Measurements from ENCODE around the gene PPP1R9A.
"Not testable (repeated sequence)": the region's sequence is repeated elsewhere in the genome, so short reads cannot be mapped to it uniquely, and the experiment has no call there.

Gene PPP1R9A

GRCh38 chr7:94998266-94999068 is 91.1 kb downstream of the PPP1R9A start:
- Histone ChIP-seq H3K36me3 (ENCODE audit: control insufficient read depth, insufficient read depth, low read length) (no peaks in the 10 kb centered on the region), H3K4me3 (ENCODE audit: low read length) (no peak overlapping the region), H3K27me3 (ENCODE audit: control insufficient read depth, insufficient read depth, low read length) (no peaks in the 10 kb centered on the region), H3K9me3 (ENCODE audit: control insufficient read depth, low read length) (no peaks in the 10 kb centered on the region), H3K9ac (ENCODE audit: low read length) (no peak overlapping the region), H3K4me1 (ENCODE audit: control insufficient read depth, insufficient read depth, low read length) (peaks cover 20% of the 10 kb centered on the region)

GRCh38 chr7:94999069-94999351 is 91.6 kb downstream of the PPP1R9A start:
- H3K36me3 ChIP-seq (ENCODE audit: control insufficient read depth, insufficient read depth, low read length): no peaks in the 10 kb centered on the region
- H3K27me3 ChIP-seq (ENCODE audit: control insufficient read depth, insufficient read depth, low read length): no peaks in the 10 kb centered on the region
- H3K9me3 ChIP-seq (ENCODE audit: control insufficient read depth, low read length): no peaks in the 10 kb centered on the region
- no peak overlapping the region for H3K4me3 ChIP-seq (ENCODE audit: low read length)
- H3K4me1 ChIP-seq (ENCODE audit: control insufficient read depth, insufficient read depth, low read length): peaks cover 24% of the 10 kb centered on the region
- H3K9ac ChIP-seq (ENCODE audit: low read length): no peak overlapping the region

- not testable (repeated sequence) for H3K4me3 ChIP-seq (ENCODE audit: low read length); H3K27me3 ChIP-seq (ENCODE audit: control insufficient read depth, insufficient read depth, low read length); H3K9ac ChIP-seq (ENCODE audit: low read length); H3K36me3 ChIP-seq (ENCODE audit: control insufficient read depth, insufficient read depth, low read length); H3K9me3 ChIP-seq (ENCODE audit: control insufficient read depth, low read length)
- peaks cover 24% of the 10 kb centered on the region for H3K4me1 ChIP-seq (ENCODE audit: control insufficient read depth, insufficient read depth, low read length)
These were observed 92.2 kb downstream of the PPP1R9A start for GRCh38 chr7:94999601-95000000.

GRCh38 chr7:95001258-95001657 is 93.9 kb downstream of the PPP1R9A start:
- no peak overlapping the region for H3K9ac ChIP-seq (ENCODE audit: low read length)
- H3K4me3 ChIP-seq (ENCODE audit: low read length): no peak overlapping the region
- no peaks in the 10 kb centered on the region for H3K27me3 ChIP-seq (ENCODE audit: control insufficient read depth, insufficient read depth, low read length)
- peaks cover 24% of the 10 kb centered on the region for H3K4me1 ChIP-seq (ENCODE audit: control insufficient read depth, insufficient read depth, low read length)
- H3K36me3 ChIP-seq (ENCODE audit: control insufficient read depth, insufficient read depth, low read length): no peaks in the 10 kb centered on the region
- H3K9me3 ChIP-seq (ENCODE audit: control insufficient read depth, low read length): no peaks in the 10 kb centered on the region

- no peaks in the 10 kb centered on the region for H3K27me3 ChIP-seq (ENCODE audit: control insufficient read depth, insufficient read depth, low read length)
- H3K36me3 ChIP-seq (ENCODE audit: control insufficient read depth, insufficient read depth, low read length): no peaks in the 10 kb centered on the region
- no peak overlapping the region for H3K4me3 ChIP-seq (ENCODE audit: low read length)
- H3K9ac ChIP-seq (ENCODE audit: low read length): no peak overlapping the region
- H3K4me1 ChIP-seq (ENCODE audit: control insufficient read depth, insufficient read depth, low read length): peaks cover 24% of the 10 kb centered on the region
- no peaks in the 10 kb centered on the region for H3K9me3 ChIP-seq (ENCODE audit: control insufficient read depth, low read length)
These were observed 94.6 kb downstream of the PPP1R9A start for GRCh38 chr7:95001815-95002561.

- Histone ChIP-seq H3K9ac (ENCODE audit: low read length) (no peak overlapping the region), H3K36me3 (ENCODE audit: control insufficient read depth, insufficient read depth, low read length) (no peaks in the 10 kb centered on the region), H3K4me3 (ENCODE audit: low read length) (no peak overlapping the region), H3K9me3 (ENCODE audit: control insufficient read depth, low read length) (no peaks in the 10 kb centered on the region), H3K27me3 (ENCODE audit: control insufficient read depth, insufficient read depth, low read length) (no peaks in the 10 kb centered on the region), H3K4me1 (ENCODE audit: control insufficient read depth, insufficient read depth, low read length) (peaks cover 24% of the 10 kb centered on the region)
These were observed 95.4 kb downstream of the PPP1R9A start for GRCh38 chr7:95002775-95003174.

- Histone ChIP-seq H3K9ac (ENCODE audit: low read length) (no peak overlapping the region), H3K4me1 (ENCODE audit: control insufficient read depth, insufficient read depth, low read length) (peaks cover 12% of the 10 kb centered on the region), H3K4me3 (ENCODE audit: low read length) (no peak overlapping the region)
These were observed 97.3 kb downstream of the PPP1R9A start for GRCh38 chr7:95004618-95005247.

GRCh38 chr7:95006010-95006409 is 98.6 kb downstream of the PPP1R9A start:
- H3K4me1 ChIP-seq (ENCODE audit: control insufficient read depth, insufficient read depth, low read length): peaks cover 10% of the 10 kb centered on the region
- H3K9me3 ChIP-seq (ENCODE audit: control insufficient read depth, low read length): no peaks in the 10 kb centered on the region
- no peak overlapping the region for H3K9ac ChIP-seq (ENCODE audit: low read length)
- H3K27me3 ChIP-seq (ENCODE audit: control insufficient read depth, insufficient read depth, low read length): no peaks in the 10 kb centered on the region
- H3K36me3 ChIP-seq (ENCODE audit: control insufficient read depth, insufficient read depth, low read length): no peaks in the 10 kb centered on the region
- H3K4me3 ChIP-seq (ENCODE audit: low read length): no peak overlapping the region

More at GRCh38 chr7:95004618-95005247, 97.3 kb downstream of the PPP1R9A start:
- H3K36me3 ChIP-seq (ENCODE audit: control insufficient read depth, insufficient read depth, low read length): no peaks in the 10 kb centered on the region
- no peaks in the 10 kb centered on the region for H3K27me3 ChIP-seq (ENCODE audit: control insufficient read depth, insufficient read depth, low read length)
- no peaks in the 10 kb centered on the region for H3K9me3 ChIP-seq (ENCODE audit: control insufficient read depth, low read length)

- not testable (repeated sequence) for H3K36me3 ChIP-seq (ENCODE audit: control insufficient read depth, insufficient read depth, low read length); H3K9ac ChIP-seq (ENCODE audit: low read length); H3K9me3 ChIP-seq (ENCODE audit: control insufficient read depth, low read length); H3K27me3 ChIP-seq (ENCODE audit: control insufficient read depth, insufficient read depth, low read length); H3K4me3 ChIP-seq (ENCODE audit: low read length); H3K4me1 ChIP-seq (ENCODE audit: control insufficient read depth, insufficient read depth, low read length)
These were observed 101.4 kb downstream of the PPP1R9A start for GRCh38 chr7:95008773-95009172.

GRCh38 chr7:95011146-95011928 is 103.9 kb downstream of the PPP1R9A start:
- Histone ChIP-seq H3K27me3 (ENCODE audit: control insufficient read depth, insufficient read depth, low read length) (no peaks in the 10 kb centered on the region), H3K9ac (ENCODE audit: low read length) (no peak overlapping the region), H3K4me1 (ENCODE audit: control insufficient read depth, insufficient read depth, low read length) (no peaks in the 10 kb centered on the region), H3K9me3 (ENCODE audit: control insufficient read depth, low read length) (no peaks in the 10 kb centered on the region), H3K4me3 (ENCODE audit: low read length) (no peak overlapping the region), H3K36me3 (ENCODE audit: control insufficient read depth, insufficient read depth, low read length) (no peaks in the 10 kb centered on the region)

- Histone ChIP-seq H3K27me3 (ENCODE audit: control insufficient read depth, insufficient read depth, low read length) (no peaks in the 10 kb centered on the region), H3K36me3 (ENCODE audit: control insufficient read depth, insufficient read depth, low read length) (no peaks in the 10 kb centered on the region), H3K9me3 (ENCODE audit: control insufficient read depth, low read length) (no peaks in the 10 kb centered on the region), H3K4me3 (ENCODE audit: low read length) (no peak overlapping the region), H3K9ac (ENCODE audit: low read length) (no peak overlapping the region), H3K4me1 (ENCODE audit: control insufficient read depth, insufficient read depth, low read length) (no peaks in the 10 kb centered on the region)
These were observed 104.6 kb downstream of the PPP1R9A start for GRCh38 chr7:95011995-95012394.

GRCh38 chr7:95018021-95018420 is 110.6 kb downstream of the PPP1R9A start:
- H3K9me3 ChIP-seq (ENCODE audit: control insufficient read depth, low read length): no peaks in the 10 kb centered on the region

More at GRCh38 chr7:95018021-95018420, 110.6 kb downstream of the PPP1R9A start:
- Histone ChIP-seq H3K9ac (ENCODE audit: low read length) (no peak overlapping the region), H3K4me1 (ENCODE audit: control insufficient read depth, insufficient read depth, low read length) (no peaks in the 10 kb centered on the region), H3K36me3 (ENCODE audit: control insufficient read depth, insufficient read depth, low read length) (no peaks in the 10 kb centered on the region), H3K27me3 (ENCODE audit: control insufficient read depth, insufficient read depth, low read length) (no peaks in the 10 kb centered on the region), H3K4me3 (ENCODE audit: low read length) (no peak overlapping the region)
